SKM-1 (cell line): ENCODE data around the gene IL22RA1.
A peak's percentile ranks its signal among the peaks of the same experiment; 100 is the strongest.

Experiments
- DNase-seq: peaks from one replicate; lab custom pipeline; 2025; ENCODE audit not compliant: unreplicated experiment; lab: John Stamatoyannopoulos, UW

Gene IL22RA1

GRCh38 chr1:24077278-24077978 lies 65.5 kb downstream of the IL22RA1 start:
- no peak for DNase-seq

GRCh38 chr1:24075946-24076345 lies 67.0 kb downstream of the IL22RA1 start:
- no peak for DNase-seq

DNA sequence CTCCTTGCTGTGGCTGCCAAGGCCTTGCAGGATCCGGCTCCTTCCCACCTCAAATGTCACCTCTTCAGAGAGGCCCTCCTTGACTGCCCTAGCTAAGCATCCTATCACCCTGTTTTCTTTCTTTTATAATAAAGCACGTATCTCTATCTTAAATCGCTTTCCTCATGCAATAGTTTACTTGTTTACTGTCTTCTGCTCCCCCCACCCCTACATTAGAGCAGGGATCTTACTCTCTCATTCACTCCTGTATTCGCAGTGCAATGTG lies 67.4 kb downstream of the IL22RA1 start:
- no peak for DNase-seq

- DNase-seq = no peak
Observed at GRCh38 chr1:24074817-24075589, 67.9 kb downstream of the IL22RA1 start.

DNA sequence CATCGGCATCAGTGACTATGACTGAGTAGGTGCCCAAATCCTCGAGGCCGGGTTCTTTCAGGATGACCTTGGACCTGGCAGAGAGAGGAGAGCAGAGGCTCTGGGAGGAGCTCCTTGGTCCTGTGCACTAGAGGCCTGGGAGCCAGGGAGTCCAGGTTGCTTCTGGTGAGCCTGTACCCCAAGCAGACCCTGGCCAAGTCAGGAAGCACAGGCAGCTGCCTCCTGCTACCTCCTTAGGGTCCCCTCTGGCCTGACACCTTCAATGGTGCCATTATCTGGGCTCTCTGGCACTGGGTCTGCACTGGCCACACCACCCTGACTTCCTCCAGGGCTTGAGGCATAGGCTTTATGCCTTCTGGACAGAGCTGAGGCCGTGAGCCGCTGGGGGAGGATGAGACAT lies 68.7 kb downstream of the IL22RA1 start:
- no peak for DNase-seq

DNA sequence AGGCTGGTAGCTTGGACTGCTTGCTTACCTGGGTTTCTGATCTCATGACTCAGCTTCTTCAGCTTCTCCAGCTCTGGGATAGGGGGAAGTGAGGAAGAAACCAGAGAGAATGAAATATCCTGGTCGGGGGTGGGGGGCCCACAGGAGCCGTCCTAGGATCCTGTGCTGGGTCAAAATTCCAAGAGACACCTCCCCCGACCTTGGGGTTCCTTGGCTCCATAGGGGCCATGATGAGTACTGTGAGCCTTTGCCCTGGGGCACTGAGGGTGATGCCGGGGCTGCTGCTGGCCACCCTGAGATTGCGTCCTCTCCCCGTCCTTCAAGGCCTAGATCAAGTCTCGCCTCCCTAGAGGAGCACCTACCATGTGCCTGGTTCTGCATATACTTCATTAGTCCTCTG lies 71.0 kb downstream of the IL22RA1 start:
- no peak for DNase-seq

- DNase-seq = peak; percentile 23
Observed at GRCh38 chr1:24070821-24071393, 72.0 kb downstream of the IL22RA1 start.

DNA sequence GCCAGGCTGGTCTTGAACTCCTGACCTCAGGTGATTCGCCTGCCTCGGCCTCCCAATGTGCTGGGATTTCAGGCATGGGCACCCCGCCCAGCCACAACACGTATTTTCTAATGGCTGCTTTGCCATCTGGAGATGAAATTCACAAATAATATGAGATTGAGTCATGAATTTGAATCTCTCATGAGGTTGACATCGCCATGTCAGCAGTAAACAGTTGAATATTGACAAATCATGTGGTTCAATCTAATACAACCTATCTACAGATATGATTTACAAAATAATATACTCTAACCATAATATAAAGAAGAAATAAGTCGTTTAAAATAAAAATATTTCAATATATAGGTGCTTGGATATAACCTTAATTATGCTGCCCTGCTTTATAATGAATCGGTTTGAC lies 73.1 kb downstream of the IL22RA1 start:
- DNase-seq = no peak
